IgD-negative memory B cell (primary cell): ENCODE measurements around the gene DNAAF5. TPM values are rescaled to one million over a fixed set of nuclear protein-coding genes. Genes with fewer than 3 reads are reported as not detected.

Experiments
- H3K27ac Mint-ChIP-seq, 3 donors: one replicate each; pipeline ENCODE4 v1.8.0; 2020 to 2022; ENCODE audit warnings: mild to moderate bottlenecking in 3 of 3, mixed read lengths in 3 of 3, moderate library complexity in 1 of 3
- H3K27me3 Mint-ChIP-seq: one replicate; pipeline ENCODE4 v1.8.0; 2021; ENCODE audit warnings: mixed read lengths
- H3K36me3 Mint-ChIP-seq: one replicate; pipeline ENCODE4 v1.8.0; 2020; ENCODE audit warnings: mild to moderate bottlenecking, mixed read lengths
- H3K4me1 Mint-ChIP-seq, 3 donors: one replicate each; pipeline ENCODE4 v1.8.0; 2020 to 2022; ENCODE audit warnings: mixed read lengths in 3 of 3, mild to moderate bottlenecking in 1 of 3
- H3K4me3 Mint-ChIP-seq, 4 donors: one replicate each; pipeline ENCODE4 v1.8.0; 2020 to 2022; ENCODE audit warnings: mild to moderate bottlenecking in 4 of 4, mixed read lengths in 4 of 4, moderate library complexity in 3 of 4
- H3K9me3 Mint-ChIP-seq, 3 donors: one replicate each; pipeline ENCODE4 v1.8.0; 2020 to 2021; ENCODE audit warnings: mixed read lengths in 3 of 3, mild to moderate bottlenecking in 1 of 3
- polyA plus RNA-seq: library from polyadenylated mRNA; unstranded; fragments of 300-500 nt; fragmentation: Illumina TruSeq; gene quantifications from one replicate; pipeline ENCODE4 v1.2.3, GENCODE V29; 2021

Gene DNAAF5
- polyA plus RNA-seq, 1 donor from 2014 or later = 2.7 TPM

DNA sequence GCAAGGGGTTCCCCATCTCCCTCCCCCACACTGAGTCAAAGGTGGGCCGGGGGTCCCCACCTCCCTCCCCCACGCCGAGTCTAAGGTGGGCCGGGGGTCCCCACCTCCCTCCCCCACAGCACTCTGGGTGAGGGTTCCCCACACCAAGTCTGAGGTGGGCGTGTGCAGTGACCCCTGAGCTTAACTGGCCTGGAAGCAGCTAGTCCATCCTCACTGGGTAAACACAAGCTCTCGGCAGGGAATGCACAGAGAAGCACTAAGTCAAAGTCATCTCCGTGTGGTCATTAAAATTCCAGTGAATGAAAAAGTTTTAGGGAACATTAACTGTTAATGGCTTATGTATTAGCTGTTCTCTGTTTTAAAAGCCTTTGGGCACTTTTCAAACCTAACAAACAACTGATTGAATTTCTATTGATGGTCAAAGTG is 44.3 kb downstream of the DNAAF5 start:
- Mint-ChIP-seq H3K9me3 (peaks cover 0 to 2% (median 0%) of the 10 kb centered on the region in 3 donors), H3K36me3 (peaks cover 4% of the 10 kb centered on the region), H3K4me1 (no peaks in the 10 kb centered on the region), H3K27ac (no peak overlapping the region), H3K4me3 (no peak overlapping the region), H3K27me3 (no peaks in the 10 kb centered on the region)

DNA sequence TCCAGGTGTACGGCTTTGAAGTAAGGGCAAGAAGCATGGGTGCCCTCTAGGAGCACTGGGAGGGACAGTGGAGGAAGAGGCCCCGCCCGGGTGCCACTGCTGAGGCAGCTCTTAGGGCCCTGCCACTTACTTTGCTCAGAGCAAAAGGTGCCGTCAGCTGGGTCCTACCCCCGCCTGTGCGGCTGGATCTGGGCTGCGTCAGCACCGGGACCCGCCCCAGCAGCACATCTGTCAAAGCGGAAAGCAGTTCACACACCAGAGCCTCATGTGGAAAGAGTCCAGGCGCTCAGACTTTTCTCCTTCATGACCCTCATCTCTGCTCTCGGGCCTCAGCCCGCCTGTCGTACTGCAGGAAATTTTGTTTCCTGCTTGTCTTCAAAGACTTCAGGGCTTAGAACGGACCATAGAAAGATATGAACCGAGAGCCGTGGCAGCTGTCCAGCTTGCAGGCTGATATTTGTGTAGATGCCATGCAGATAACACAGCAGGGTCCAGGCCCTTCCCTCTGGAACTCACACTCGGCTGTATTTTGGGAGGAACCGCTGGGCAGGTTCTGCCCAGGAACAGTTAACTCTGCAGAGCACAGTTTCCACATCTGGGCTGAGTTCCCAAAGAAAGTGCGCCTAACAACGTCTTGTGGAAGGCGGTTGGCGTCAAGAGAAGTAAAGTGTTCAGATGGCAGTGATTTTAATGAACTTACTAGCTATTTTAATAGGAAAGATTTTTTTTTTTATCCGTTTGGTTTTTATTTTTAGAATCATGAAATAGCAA is 44.9 kb downstream of the DNAAF5 start:
- no peaks in the 10 kb centered on the region for H3K27me3 Mint-ChIP-seq
- H3K4me3 Mint-ChIP-seq = no peak overlapping the region
- no peak overlapping the region for H3K27ac Mint-ChIP-seq
- no peaks in the 10 kb centered on the region for H3K4me1 Mint-ChIP-seq
- peaks cover 4% of the 10 kb centered on the region for H3K36me3 Mint-ChIP-seq
- H3K9me3 Mint-ChIP-seq = peaks cover 0 to 2% (median 0%) of the 10 kb centered on the region in 3 donors

- no peaks in the 10 kb centered on the region for H3K4me1 Mint-ChIP-seq
- no peaks in the 10 kb centered on the region for H3K27me3 Mint-ChIP-seq
- peaks cover 4% of the 10 kb centered on the region for H3K36me3 Mint-ChIP-seq
- H3K9me3 Mint-ChIP-seq = peaks cover 0 to 2% (median 0%) of the 10 kb centered on the region in 3 donors
- no peak overlapping the region for H3K4me3 Mint-ChIP-seq
- H3K27ac Mint-ChIP-seq = no peak overlapping the region
These were observed 45.5 kb downstream of the DNAAF5 start for GRCh38 chr7:772005-772294.

- no peak overlapping the region for H3K27ac Mint-ChIP-seq
- H3K4me1 Mint-ChIP-seq = no peaks in the 10 kb centered on the region
- peaks cover 0 to 2% (median 0%) of the 10 kb centered on the region in 3 donors for H3K9me3 Mint-ChIP-seq
- H3K36me3 Mint-ChIP-seq = peaks cover 1% of the 10 kb centered on the region
- H3K27me3 Mint-ChIP-seq = no peaks in the 10 kb centered on the region
- no peak overlapping the region for H3K4me3 Mint-ChIP-seq
These were observed 45.9 kb downstream of the DNAAF5 start for GRCh38 chr7:772392-772791.

DNA sequence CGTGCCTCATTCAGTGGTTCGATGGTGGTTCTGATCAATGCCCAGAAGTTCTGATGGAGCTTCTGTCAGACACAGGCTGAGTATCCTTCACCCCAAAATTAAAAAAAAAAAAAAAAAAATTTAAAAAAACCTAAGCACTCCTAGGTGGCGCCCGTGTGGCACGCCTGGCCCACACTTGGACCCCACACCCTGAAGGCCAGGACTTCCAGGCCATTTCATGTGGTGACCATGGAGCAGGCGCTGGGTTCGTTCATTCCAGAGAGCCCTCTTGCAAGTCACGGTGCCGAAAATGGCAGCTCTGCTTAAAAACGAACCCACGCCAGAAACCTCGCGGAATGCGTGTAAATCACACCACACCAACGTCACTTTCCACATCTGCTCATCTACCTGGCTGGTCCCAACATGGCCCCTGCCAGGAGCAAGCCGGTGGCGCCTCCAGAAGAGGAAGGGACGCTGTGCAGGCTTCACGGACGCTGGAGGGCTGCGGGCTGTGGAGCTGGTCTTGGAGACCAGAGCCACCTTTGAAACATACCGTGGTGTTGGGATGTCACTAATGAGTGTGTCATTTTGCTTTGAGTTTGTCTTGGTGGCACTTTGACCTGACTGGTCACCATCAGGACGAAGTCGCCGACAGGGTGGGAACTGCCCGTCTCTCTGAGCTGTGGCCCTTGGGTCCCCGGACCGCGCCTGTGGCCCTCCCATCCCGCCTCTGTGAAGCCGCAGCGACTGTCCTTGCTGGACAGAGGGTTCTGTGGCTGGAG is 46.5 kb downstream of the DNAAF5 start:
- peaks cover 3% of the 10 kb centered on the region for H3K36me3 Mint-ChIP-seq
- H3K27ac Mint-ChIP-seq = no peak overlapping the region
- H3K4me1 Mint-ChIP-seq = no peaks in the 10 kb centered on the region
- H3K27me3 Mint-ChIP-seq = no peaks in the 10 kb centered on the region
- H3K9me3 Mint-ChIP-seq = peaks cover 0 to under 1% (median 0%) of the 10 kb centered on the region in 3 donors
- H3K4me3 Mint-ChIP-seq = no peak overlapping the region

DNA sequence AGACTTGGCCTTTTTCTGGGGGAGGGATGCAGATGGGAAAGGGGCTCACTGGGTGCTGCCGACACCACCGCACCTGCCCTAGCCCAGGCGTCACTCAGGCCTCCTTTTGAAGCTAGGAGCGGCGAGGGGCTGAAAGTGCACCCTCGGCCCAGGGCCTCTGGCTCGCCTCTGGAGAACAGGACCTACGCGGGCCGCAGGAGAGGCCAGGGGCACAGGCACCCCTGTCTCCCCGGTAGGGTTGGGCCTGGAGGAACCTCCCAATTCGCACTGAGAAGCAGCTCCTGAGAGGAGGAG is 47.1 kb downstream of the DNAAF5 start:
- no peaks in the 10 kb centered on the region for H3K27me3 Mint-ChIP-seq
- no peaks in the 10 kb centered on the region for H3K9me3 Mint-ChIP-seq
- H3K4me3 Mint-ChIP-seq = no peak overlapping the region
- peaks cover 3% of the 10 kb centered on the region for H3K36me3 Mint-ChIP-seq
- no peak overlapping the region for H3K27ac Mint-ChIP-seq
- H3K4me1 Mint-ChIP-seq = no peaks in the 10 kb centered on the region

DNA sequence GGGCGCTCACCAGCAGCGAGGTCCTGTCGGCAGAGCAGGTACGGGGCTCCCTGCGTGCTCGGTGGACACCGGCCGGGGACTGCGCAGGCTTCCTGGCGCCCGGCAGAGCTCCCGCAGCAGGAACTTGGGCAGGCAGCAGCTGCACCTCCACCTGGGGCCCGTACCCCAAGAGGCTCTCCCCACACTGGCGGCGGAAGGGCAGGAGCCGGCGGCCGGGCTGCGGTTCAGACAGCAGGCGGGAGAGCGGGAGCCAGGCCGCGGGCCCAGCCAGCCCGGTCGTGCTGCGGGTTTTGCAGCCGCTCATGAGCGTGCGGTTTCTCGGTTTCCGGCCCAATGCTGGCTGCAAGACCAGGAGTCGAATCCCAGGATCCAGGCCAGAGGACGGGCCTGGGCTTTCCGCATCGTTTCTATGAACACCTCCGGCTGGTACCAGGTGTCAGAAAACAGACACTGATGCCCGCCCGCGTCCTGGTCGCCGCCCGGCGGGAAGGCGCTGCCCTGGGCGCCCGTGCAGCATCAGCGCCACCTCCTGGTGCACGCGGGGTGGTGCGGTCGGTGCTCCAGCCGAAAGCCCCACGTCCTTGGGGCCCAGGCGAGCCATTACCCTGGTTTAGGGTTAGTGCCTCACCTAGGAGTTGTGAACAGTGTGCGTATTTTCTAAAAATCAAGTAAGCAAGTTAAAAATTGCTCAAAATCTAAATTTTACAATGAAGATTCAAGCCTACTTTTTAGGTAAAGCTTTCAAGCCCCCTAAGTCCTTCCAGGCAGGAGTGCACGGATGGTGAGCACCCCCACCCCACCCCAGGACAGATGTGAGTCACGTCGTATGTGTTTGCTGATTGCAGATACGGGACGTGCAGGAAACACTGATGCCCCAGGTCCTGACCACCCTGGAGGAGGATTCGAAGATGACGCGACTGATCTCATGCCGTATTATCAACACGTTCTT is 47.9 kb downstream of the DNAAF5 start:
- Mint-ChIP-seq H3K4me3 (no peak overlapping the region), H3K27ac (no peak overlapping the region), H3K4me1 (no peaks in the 10 kb centered on the region), H3K27me3 (no peaks in the 10 kb centered on the region), H3K9me3 (no peaks in the 10 kb centered on the region), H3K36me3 (peaks cover 3% of the 10 kb centered on the region)

- H3K4me1 Mint-ChIP-seq = no peaks in the 10 kb centered on the region
- no peak overlapping the region for H3K27ac Mint-ChIP-seq
- H3K36me3 Mint-ChIP-seq = peaks cover 3% of the 10 kb centered on the region
- no peaks in the 10 kb centered on the region for H3K27me3 Mint-ChIP-seq
- H3K9me3 Mint-ChIP-seq = no peaks in the 10 kb centered on the region
- no peak overlapping the region for H3K4me3 Mint-ChIP-seq
These were observed 49.9 kb downstream of the DNAAF5 start for GRCh38 chr7:776381-776780.

- Mint-ChIP-seq H3K4me1 (no peaks in the 10 kb centered on the region), H3K36me3 (peaks cover 5% of the 10 kb centered on the region), H3K27me3 (no peaks in the 10 kb centered on the region), H3K4me3 (no peak overlapping the region), H3K9me3 (no peaks in the 10 kb centered on the region), H3K27ac (peak overlapping the region in 1 of 3 donors; percentile 53)
These were observed 50.7 kb downstream of the DNAAF5 start for GRCh38 chr7:776992-777727.

- H3K27ac Mint-ChIP-seq = peak overlapping the region in 1 of 3 donors; percentile 53
- peaks cover 5% of the 10 kb centered on the region for H3K36me3 Mint-ChIP-seq
These were observed 51.2 kb downstream of the DNAAF5 start for GRCh38 chr7:777728-778078.

GRCh38 chr7:778271-778967 is 51.9 kb downstream of the DNAAF5 start:
- Mint-ChIP-seq H3K27ac (peak overlapping the region in 1 of 3 donors; percentile 46), H3K36me3 (peaks cover 5% of the 10 kb centered on the region), H3K27me3 (no peaks in the 10 kb centered on the region), H3K4me3 (no peak overlapping the region), H3K4me1 (no peaks in the 10 kb centered on the region), H3K9me3 (peaks cover 0 to 1% (median 0%) of the 10 kb centered on the region in 3 donors)

More at GRCh38 chr7:777728-778078, 51.2 kb downstream of the DNAAF5 start:
- H3K4me3 Mint-ChIP-seq = no peak overlapping the region
- H3K9me3 Mint-ChIP-seq = peaks cover 0 to under 1% (median 0%) of the 10 kb centered on the region in 3 donors
- H3K27me3 Mint-ChIP-seq = no peaks in the 10 kb centered on the region
- H3K4me1 Mint-ChIP-seq = no peaks in the 10 kb centered on the region

DNA sequence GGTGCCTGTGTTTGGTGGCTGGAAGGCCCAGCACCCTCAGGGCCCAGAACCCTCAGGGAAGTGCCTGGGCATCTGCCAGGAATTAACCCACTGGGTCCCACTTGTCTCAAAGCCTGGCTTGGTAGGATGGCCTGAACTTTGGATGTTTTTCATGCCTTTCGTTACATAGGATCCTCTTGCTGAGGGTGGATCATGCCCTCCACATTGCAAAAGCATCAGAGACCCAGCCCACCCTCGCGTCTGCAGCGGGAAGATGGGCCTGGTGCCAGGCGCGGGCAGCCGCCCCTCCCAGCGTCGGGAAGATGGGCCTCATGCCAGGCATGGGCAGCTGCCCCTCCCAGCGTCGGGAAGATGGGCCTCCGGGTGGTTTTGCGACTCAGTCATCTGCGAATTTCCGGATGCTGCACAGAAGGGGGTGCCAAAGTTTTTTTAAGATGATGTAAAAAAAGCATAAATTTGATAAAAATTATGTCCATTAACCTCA is 52.5 kb downstream of the DNAAF5 start:
- no peaks in the 10 kb centered on the region for H3K4me1 Mint-ChIP-seq
- peaks cover 0 to 1% (median 0%) of the 10 kb centered on the region in 3 donors for H3K9me3 Mint-ChIP-seq
- no peak overlapping the region for H3K27ac Mint-ChIP-seq
- H3K27me3 Mint-ChIP-seq = no peaks in the 10 kb centered on the region
- H3K4me3 Mint-ChIP-seq = no peak overlapping the region
- H3K36me3 Mint-ChIP-seq = peaks cover 6% of the 10 kb centered on the region

- peaks cover 6% of the 10 kb centered on the region for H3K36me3 Mint-ChIP-seq
- H3K4me3 Mint-ChIP-seq = no peak overlapping the region
- no peak overlapping the region for H3K27ac Mint-ChIP-seq
- H3K4me1 Mint-ChIP-seq = no peaks in the 10 kb centered on the region
- peaks cover 0 to 1% (median 0%) of the 10 kb centered on the region in 3 donors for H3K9me3 Mint-ChIP-seq
- H3K27me3 Mint-ChIP-seq = no peaks in the 10 kb centered on the region
These were observed 53.0 kb downstream of the DNAAF5 start for GRCh38 chr7:779480-779879.

DNA sequence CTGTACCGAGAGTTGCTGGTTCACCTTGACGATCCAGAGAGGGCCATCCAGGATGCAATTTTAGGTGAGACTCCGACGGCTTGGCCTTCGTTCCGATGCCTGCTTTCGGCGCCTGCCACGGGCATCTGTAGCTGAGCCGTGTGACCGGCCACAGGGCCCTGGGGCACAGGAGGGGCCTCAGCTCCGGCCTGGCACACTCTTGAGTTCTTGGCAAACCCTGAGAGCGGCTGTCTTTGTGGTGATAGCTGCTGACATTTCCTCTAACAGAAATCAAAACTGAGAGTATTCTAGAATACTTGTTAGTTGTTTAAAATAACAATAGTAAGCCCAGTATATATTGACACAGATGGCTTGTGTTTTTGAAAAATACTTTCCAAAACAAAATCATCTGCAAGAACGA is 53.6 kb downstream of the DNAAF5 start:
- Mint-ChIP-seq H3K4me1 (no peaks in the 10 kb centered on the region), H3K4me3 (no peak overlapping the region), H3K9me3 (peaks cover 0 to 1% (median 0%) of the 10 kb centered on the region in 3 donors), H3K36me3 (peaks cover 5% of the 10 kb centered on the region), H3K27me3 (no peaks in the 10 kb centered on the region), H3K27ac (no peak overlapping the region)
